DOHH2 (cell line): ENCODE measurements around the gene POT1.

Source experiments
- H3F3A ChIP-seq: fragments of 200-600 bp; sonication (generic), shearing (Covaris generic); 2 replicates; pipeline ENCODE4 v1.6.0; 2016; ENCODE audit warnings: antibody characterized with exemption, mild to moderate bottlenecking; ENCODE audit not compliant: control insufficient read depth, insufficient read depth
- H3K27ac ChIP-seq: fragments of 200-600 bp; sonication (generic); 2 replicates; pipeline ENCODE4 v1.5.1; 2014; ENCODE audit warnings: low read depth, mild to moderate bottlenecking, low read length, moderate library complexity
- H3K27me3 ChIP-seq: fragments of 200-600 bp; sonication (generic); 2 replicates; pipeline ENCODE4 v1.6.1; 2014; ENCODE audit warnings: mild to moderate bottlenecking, low read length, mixed read lengths; ENCODE audit not compliant: control insufficient read depth
- H3K36me3 ChIP-seq: fragments of 200-600 bp; sonication (generic); 2 replicates; pipeline ENCODE4 v1.6.1; 2014; ENCODE audit warnings: mild to moderate bottlenecking, low read length, moderate library complexity, mixed read lengths; ENCODE audit not compliant: control insufficient read depth
- H3K4me1 ChIP-seq: fragments of 200-600 bp; sonication (generic); 2 replicates; pipeline ENCODE4 v1.6.1; 2014; ENCODE audit warnings: mild to moderate bottlenecking, low read length, mixed read lengths; ENCODE audit not compliant: control insufficient read depth
- H3K4me2 ChIP-seq: fragments of 200-600 bp; sonication (generic); 2 replicates; pipeline ENCODE4 v1.6.0; 2014; ENCODE audit warnings: mild to moderate bottlenecking, low read length, moderate library complexity
- H3K4me3 ChIP-seq: fragments of 200-600 bp; sonication (generic); 2 replicates; pipeline ENCODE4 v1.5.1; 2014; ENCODE audit warnings: mild to moderate bottlenecking, low read length, mixed read lengths
- H3K79me2 ChIP-seq: fragments of 200-600 bp; sonication (generic); 2 replicates; pipeline ENCODE4 v1.6.1; 2014; ENCODE audit warnings: mild to moderate bottlenecking, low read length, mixed read lengths; ENCODE audit not compliant: control insufficient read depth
- H3K9me2 ChIP-seq: fragments of 200-600 bp; sonication (generic); replicated peaks from 2 replicates; pipeline ENCODE4 v1.6.1; 2014; ENCODE audit warnings: mild to moderate bottlenecking, low read length, mixed read lengths; ENCODE audit not compliant: control insufficient read depth
- H3K9me3 ChIP-seq: fragments of 200-600 bp; sonication (generic); 2 replicates; pipeline ENCODE4 v1.6.1; 2014; ENCODE audit warnings: antibody characterized with exemption, low read length, mixed read lengths; ENCODE audit not compliant: control insufficient read depth, insufficient read depth
- H4K20me1 ChIP-seq: fragments of 200-600 bp; sonication (generic); 2 replicates; pipeline ENCODE4 v1.6.0; 2014; ENCODE audit warnings: low read depth, mild to moderate bottlenecking, antibody characterized with exemption, low read length, moderate library complexity; ENCODE audit not compliant: control insufficient read depth, insufficient read depth
- CTCF ChIP-seq: fragments of 200-600 bp; sonication (generic); IDR thresholded peaks from one replicate; pipeline ENCODE4 v1.5.1; 2014; ENCODE audit warnings: antibody characterized with exemption, mild to moderate bottlenecking, low read depth, low read length; ENCODE audit not compliant: poor library complexity, severe bottlenecking
- EZH2phosphoT487 ChIP-seq: fragments of 200-600 bp; sonication (generic); IDR thresholded peaks from 2 replicates; pipeline ENCODE4 v1.6.1; 2017; ENCODE audit warnings: borderline replicate concordance, mild to moderate bottlenecking, antibody characterized with exemption, low read length, moderate library complexity, mixed read lengths

POT1 gene

GRCh38 chr7:124779194-124779593 is 150.4 kb downstream of the POT1 start:
- H3K79me2 ChIP-seq: no peaks in the 10 kb centered on the region
- no peak overlapping the region for H3K4me2 ChIP-seq
- no peaks in the 10 kb centered on the region for H3K9me3 ChIP-seq
- H3K27me3 ChIP-seq: no peaks in the 10 kb centered on the region
- no peaks in the 10 kb centered on the region for H4K20me1 ChIP-seq
- no peak overlapping the region for H3K4me3 ChIP-seq
- H3K4me1 ChIP-seq: no peaks in the 10 kb centered on the region
- no peaks in the 10 kb centered on the region for H3K9me2 ChIP-seq
- H3F3A ChIP-seq: no peaks in the 10 kb centered on the region
- TF ChIP-seq CTCF (no peak), EZH2phosphoT487 (no peak)
- H3K36me3 ChIP-seq: no peaks in the 10 kb centered on the region
- H3K27ac ChIP-seq: no peak overlapping the region

GRCh38 chr7:124777268-124777667 is 152.4 kb downstream of the POT1 start:
- no peak overlapping the region for H3K27ac ChIP-seq
- no peaks in the 10 kb centered on the region for H3K27me3 ChIP-seq
- no peaks in the 10 kb centered on the region for H4K20me1 ChIP-seq
- H3F3A ChIP-seq: no peaks in the 10 kb centered on the region
- H3K4me1 ChIP-seq: no peaks in the 10 kb centered on the region
- no peak overlapping the region for H3K4me3 ChIP-seq
- H3K9me3 ChIP-seq: no peaks in the 10 kb centered on the region
- no peaks in the 10 kb centered on the region for H3K36me3 ChIP-seq
- H3K9me2 ChIP-seq: no peaks in the 10 kb centered on the region
- TF ChIP-seq EZH2phosphoT487 (no peak), CTCF (no peak)
- no peak overlapping the region for H3K4me2 ChIP-seq
- no peaks in the 10 kb centered on the region for H3K79me2 ChIP-seq

GRCh38 chr7:124776153-124776552 is 153.5 kb downstream of the POT1 start:
- no peaks in the 10 kb centered on the region for H3K36me3 ChIP-seq
- H3K9me2 ChIP-seq: no peaks in the 10 kb centered on the region
- H3F3A ChIP-seq: no peaks in the 10 kb centered on the region
- no peaks in the 10 kb centered on the region for H4K20me1 ChIP-seq
- H3K4me2 ChIP-seq: no peak overlapping the region
- TF ChIP-seq EZH2phosphoT487 (no peak), CTCF (no peak)
- H3K4me3 ChIP-seq: no peak overlapping the region
- H3K9me3 ChIP-seq: no peaks in the 10 kb centered on the region
- no peaks in the 10 kb centered on the region for H3K4me1 ChIP-seq
- H3K79me2 ChIP-seq: no peaks in the 10 kb centered on the region
- no peak overlapping the region for H3K27ac ChIP-seq
- H3K27me3 ChIP-seq: no peaks in the 10 kb centered on the region

GRCh38 chr7:124775422-124775821 is 154.2 kb downstream of the POT1 start:
- no peaks in the 10 kb centered on the region for H4K20me1 ChIP-seq

More at GRCh38 chr7:124775422-124775821, 154.2 kb downstream of the POT1 start:
- H3K9me2 ChIP-seq: no peaks in the 10 kb centered on the region
- no peaks in the 10 kb centered on the region for H3K27me3 ChIP-seq
- H3K9me3 ChIP-seq: no peaks in the 10 kb centered on the region
- TF ChIP-seq CTCF (no peak), EZH2phosphoT487 (no peak)
- H3K4me2 ChIP-seq: no peak overlapping the region
- no peaks in the 10 kb centered on the region for H3K36me3 ChIP-seq
- no peaks in the 10 kb centered on the region for H3K4me1 ChIP-seq
- no peaks in the 10 kb centered on the region for H3K79me2 ChIP-seq
- H3K4me3 ChIP-seq: no peak overlapping the region
- H3K27ac ChIP-seq: no peak overlapping the region
- H3F3A ChIP-seq: no peaks in the 10 kb centered on the region
